ENCODE data around the gene BET1. TPM values are rescaled to one million over a fixed set of nuclear protein-coding genes. Genes with fewer than 3 reads are reported as not detected.

BET1 gene
- total RNA-seq, 4 donors from 2014 or later, result 15.3 to 24.9 (median 20.0) TPM

DNA sequence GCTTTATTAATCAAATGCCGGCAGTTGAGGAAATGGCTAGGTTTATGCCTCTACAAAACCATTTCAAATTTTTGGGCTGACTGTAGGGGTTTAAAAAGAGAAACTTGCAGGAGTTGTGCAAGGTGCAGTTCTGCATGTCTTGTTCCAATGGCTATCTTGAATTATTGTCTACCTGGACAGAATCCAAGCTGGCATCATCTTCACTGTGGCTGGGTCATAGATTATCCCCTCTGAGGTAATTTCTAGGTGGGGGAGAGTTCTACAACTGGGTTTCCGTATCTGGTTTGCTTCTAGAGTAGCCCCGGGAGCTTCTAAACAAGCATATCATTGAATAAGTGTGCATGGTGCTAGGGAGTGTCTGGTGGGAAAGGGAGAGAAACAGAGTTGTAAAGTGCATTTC lies 16.9 kb downstream of the BET1 start:
- H3K9me3 ChIP-seq, result no peaks in the 10 kb centered on the region
- H3K36me3 ChIP-seq, result peaks cover 0 to 10% (median 0%) of the 10 kb centered on the region in 3 donors
- no peaks in the 10 kb centered on the region for H3K27me3 ChIP-seq
- DNase-seq (ENCODE audit: low spot score in 2 of 2), result no peak
- no peaks in the 10 kb centered on the region for H3K4me1 ChIP-seq
- WGBS, 2 donors, result 62 to 65% methylated on average over 3 of the region's 3 CpGs
- no peak overlapping the region for H3K27ac ChIP-seq
- no peak for TF ChIP-seq EP300 (IDR thresholded peaks at IDR 0.05)
- TF ChIP-seq, protein P1, sequence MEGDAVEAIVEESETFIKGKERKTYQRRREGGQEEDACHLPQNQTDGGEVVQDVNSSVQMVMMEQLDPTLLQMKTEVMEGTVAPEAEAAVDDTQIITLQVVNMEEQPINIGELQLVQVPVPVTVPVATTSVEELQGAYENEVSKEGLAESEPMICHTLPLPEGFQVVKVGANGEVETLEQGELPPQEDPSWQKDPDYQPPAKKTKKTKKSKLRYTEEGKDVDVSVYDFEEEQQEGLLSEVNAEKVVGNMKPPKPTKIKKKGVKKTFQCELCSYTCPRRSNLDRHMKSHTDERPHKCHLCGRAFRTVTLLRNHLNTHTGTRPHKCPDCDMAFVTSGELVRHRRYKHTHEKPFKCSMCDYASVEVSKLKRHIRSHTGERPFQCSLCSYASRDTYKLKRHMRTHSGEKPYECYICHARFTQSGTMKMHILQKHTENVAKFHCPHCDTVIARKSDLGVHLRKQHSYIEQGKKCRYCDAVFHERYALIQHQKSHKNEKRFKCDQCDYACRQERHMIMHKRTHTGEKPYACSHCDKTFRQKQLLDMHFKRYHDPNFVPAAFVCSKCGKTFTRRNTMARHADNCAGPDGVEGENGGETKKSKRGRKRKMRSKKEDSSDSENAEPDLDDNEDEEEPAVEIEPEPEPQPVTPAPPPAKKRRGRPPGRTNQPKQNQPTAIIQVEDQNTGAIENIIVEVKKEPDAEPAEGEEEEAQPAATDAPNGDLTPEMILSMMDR (IDR thresholded peaks at IDR 0.05), result no peak
- TF ChIP-seq POLR2A (IDR thresholded peaks at IDR 0.05), result no peak
- no peak overlapping the region for H3K4me3 ChIP-seq

DNA sequence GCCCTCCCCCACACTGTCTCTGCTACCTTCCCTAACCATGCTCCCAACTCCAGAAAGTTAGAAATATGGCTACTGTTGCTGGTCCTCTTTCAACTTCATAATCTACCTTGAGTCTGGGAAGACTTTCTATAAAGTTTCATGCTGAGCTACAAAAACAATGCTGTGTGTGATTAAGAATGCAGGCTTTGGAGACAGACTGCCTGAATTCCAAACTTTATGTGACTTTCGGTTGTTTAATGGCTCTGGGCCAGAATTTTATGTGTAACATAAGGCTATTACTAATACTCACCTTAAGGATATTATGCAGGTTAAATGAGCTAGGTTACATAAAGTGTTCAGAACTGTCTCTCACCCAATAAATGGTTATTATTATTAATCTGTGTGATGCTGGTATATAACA lies 19.1 kb downstream of the BET1 start:
- Histone ChIP-seq H3K4me3 (no peak overlapping the region), H3K9me3 (no peaks in the 10 kb centered on the region), H3K27ac (no peak overlapping the region), H3K36me3 (no peaks in the 10 kb centered on the region), H3K27me3 (no peaks in the 10 kb centered on the region), H3K4me1 (peaks cover 0 to 3% (median 0%) of the 10 kb centered on the region in 4 donors)
- no peak for DNase-seq (ENCODE audit: low spot score in 2 of 2)
- TF ChIP-seq EP300 (IDR thresholded peaks at IDR 0.05), result no peak
- TF ChIP-seq, protein P1 (IDR thresholded peaks at IDR 0.05), result no peak
- TF ChIP-seq POLR2A (IDR thresholded peaks at IDR 0.05), result no peak
- WGBS, 2 donors, result 33 to 42% methylated on average over 1 of the region's 1 CpG

DNA sequence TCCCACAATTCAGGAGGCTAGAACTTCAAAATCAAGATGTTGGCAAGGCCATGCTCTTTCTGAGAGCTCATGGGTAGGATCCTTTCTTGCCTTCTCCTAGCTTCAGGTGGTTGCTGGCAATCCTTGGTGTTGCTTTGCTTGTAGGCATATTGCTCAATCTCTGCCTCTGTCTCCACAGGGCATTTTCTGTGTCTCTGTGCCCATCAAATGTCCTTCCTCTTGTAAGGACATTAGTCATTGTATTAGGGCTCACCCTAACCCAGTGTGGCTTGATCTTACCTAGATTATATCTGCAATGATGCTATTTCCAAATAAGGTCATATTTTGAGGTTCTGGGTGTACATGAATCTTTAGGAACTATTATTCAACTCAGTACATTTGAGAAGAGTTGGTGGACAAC lies 20.1 kb downstream of the BET1 start:
- Histone ChIP-seq H3K4me3 (no peak overlapping the region), H3K9me3 (no peaks in the 10 kb centered on the region), H3K4me1 (peaks cover 0 to 3% (median 0%) of the 10 kb centered on the region in 4 donors), H3K27ac (no peak overlapping the region), H3K27me3 (no peaks in the 10 kb centered on the region), H3K36me3 (no peaks in the 10 kb centered on the region)
- DNase-seq (ENCODE audit: low spot score in 2 of 2), result no peak
- TF ChIP-seq, protein P1 (IDR thresholded peaks at IDR 0.05), result no peak
- TF ChIP-seq POLR2A (IDR thresholded peaks at IDR 0.05) (no peak), EP300 (IDR thresholded peaks at IDR 0.05) (no peak)

DNA sequence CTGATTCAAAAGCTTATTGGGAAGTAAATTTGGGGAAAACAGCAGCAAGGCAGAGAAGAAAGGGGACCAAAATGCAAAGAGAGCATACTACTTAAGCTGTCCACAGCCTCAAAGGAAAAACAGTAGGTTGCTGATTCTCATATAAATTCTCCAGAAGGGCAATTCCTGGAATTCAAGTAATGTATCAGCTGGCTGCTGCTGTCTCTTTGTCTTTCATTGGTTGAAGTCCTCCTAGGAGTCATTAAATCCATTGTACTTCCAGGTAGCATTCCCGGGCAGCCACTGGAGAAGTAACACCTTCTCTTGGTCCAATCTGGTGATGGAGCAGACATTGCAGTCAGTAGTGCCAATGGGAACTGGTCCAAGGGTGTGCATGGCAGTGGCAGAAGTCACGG lies 22.7 kb downstream of the BET1 start:
- H3K4me3 ChIP-seq, result no peak overlapping the region
- H3K9me3 ChIP-seq, result no peaks in the 10 kb centered on the region
- no peak for DNase-seq (ENCODE audit: low spot score in 2 of 2)
- TF ChIP-seq, protein P1 (IDR thresholded peaks at IDR 0.05), result no peak
- TF ChIP-seq POLR2A (IDR thresholded peaks at IDR 0.05), result no peak
- no peak for TF ChIP-seq EP300 (IDR thresholded peaks at IDR 0.05)
- no peak overlapping the region for H3K27ac ChIP-seq
- no peaks in the 10 kb centered on the region for H3K36me3 ChIP-seq
- WGBS, 2 donors, result 52 to 58% methylated on average over 2 of the region's 2 CpGs
- H3K4me1 ChIP-seq, result peaks cover 0 to 3% (median 0%) of the 10 kb centered on the region in 4 donors
- no peaks in the 10 kb centered on the region for H3K27me3 ChIP-seq

DNA sequence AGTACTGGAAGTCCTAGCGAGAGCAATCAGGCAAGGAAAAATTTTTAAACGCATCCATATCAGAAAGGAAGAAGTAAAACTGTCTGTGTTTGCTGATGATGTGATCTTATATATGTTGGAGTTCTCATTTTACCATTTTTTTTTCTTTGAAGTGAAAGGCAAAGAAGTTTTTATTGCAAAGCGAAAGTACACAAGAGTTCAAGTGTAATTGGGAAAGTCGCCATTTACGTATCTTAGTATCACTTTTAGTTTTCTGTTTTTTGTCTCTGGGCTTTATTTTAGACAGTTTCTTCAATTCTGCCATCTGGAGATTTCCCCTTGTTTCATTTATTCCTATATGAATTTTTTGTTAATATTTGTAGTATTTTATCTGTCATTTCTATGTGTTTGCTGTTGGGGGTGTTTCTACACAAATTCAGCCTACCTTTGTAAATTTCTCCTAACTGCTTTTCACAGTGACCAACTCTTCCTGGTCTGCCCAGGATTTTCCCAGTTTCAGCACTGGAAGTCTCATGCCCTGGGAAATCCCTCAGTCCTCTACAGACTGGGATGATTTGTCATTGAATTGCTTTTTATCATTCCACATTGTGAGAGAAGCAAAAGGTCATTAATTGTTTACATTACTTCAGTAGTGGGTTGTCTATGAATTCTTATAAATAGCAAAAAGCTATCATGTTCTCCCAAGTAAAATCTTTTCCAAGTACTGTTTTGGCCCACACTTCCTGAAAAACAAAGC lies 23.2 kb downstream of the BET1 start:
- H3K36me3 ChIP-seq, result no peaks in the 10 kb centered on the region
- H3K27me3 ChIP-seq, result no peaks in the 10 kb centered on the region
- peak overlapping the region in 1 of 4 donors; percentile 2 for H3K4me3 ChIP-seq
- TF ChIP-seq POLR2A (IDR thresholded peaks at IDR 0.05) (no peak), EP300 (IDR thresholded peaks at IDR 0.05) (no peak)
- TF ChIP-seq, protein P1 (IDR thresholded peaks at IDR 0.05), result no peak
- H3K4me1 ChIP-seq, result peaks cover 0 to 3% (median 0%) of the 10 kb centered on the region in 4 donors
- H3K27ac ChIP-seq, result no peak overlapping the region
- 81 to 82% methylated on average over 5 of the region's 5 CpGs for WGBS, 2 donors
- DNase-seq (ENCODE audit: low spot score in 2 of 2), result no peak
- H3K9me3 ChIP-seq, result no peaks in the 10 kb centered on the region

All from tibial nerve (tissue), 4 donors.